Measurements from ENCODE around the gene EIF5B. TPM values are rescaled to one million over a fixed set of nuclear protein-coding genes. Genes with fewer than 3 reads are reported as not detected.
A peak's percentile ranks its signal among the peaks of the same experiment; 100 is the strongest.
"Not testable (repeated sequence)": the region's sequence is repeated elsewhere in the genome, so short reads cannot be mapped to it uniquely, and the experiment has no call there.

Gene EIF5B
- polyA plus RNA-seq, 1 donor = 84.8 TPM

DNA sequence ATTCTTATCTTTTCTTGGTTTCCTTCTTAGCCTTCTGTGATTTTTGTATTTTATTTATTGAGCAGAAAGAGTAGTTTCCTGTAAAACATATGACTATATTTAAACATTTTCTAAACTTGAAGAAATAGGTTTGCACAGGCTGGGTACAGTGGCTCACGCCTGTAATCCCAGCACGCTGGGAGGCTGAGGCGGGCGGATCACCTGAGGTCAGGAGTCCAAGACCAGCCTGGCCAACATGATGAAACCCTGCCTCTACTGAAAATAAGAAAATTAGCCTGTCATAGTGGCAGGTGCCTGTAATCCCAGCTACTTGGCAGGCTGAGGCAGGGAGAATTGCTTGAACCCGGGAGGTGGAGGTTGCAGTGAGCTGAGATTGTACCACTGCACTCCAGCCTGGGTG is 31.7 kb downstream of the EIF5B start:
- not testable (repeated sequence) for DNase-seq

DNA sequence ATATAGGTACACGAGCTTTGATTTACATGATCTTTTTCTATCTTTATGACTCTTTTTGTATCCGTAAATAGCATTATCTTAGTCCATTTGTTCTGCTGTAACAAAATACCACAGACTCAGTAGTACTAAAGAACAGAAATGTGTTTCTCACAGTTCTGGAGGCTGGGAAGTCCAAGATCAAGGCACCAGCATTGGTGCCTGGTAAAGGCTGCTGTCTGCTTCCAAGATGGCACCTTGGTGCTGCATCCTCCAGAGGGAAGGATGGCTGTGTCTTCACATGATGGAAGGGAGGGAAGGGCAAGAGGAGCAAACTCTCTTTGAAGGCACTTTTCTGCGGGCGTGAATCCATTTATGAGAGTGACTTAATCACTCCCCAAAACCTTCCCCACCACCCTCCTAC is 36.0 kb downstream of the EIF5B start:
- DNase-seq = no peak

DNA sequence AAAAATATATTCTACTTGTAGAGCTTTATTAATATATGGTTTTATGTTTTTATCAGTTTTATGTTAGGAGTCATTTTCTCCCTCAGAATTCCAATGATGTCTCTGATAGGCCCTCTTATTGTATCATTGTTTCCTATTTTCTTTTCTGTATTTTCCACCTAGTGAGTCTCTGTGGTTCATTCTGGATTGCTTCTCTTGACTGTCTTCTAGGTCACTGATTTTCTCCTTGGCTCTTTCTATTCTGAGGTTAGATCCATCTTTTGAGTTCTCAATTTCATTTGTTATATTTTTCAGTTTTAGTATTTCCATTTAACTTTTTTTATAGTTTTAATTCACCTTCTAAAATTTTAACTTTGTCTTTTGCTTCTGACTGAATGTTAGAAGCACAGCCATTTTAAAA is 37.6 kb downstream of the EIF5B start:
- DNase-seq = no peak

DNA sequence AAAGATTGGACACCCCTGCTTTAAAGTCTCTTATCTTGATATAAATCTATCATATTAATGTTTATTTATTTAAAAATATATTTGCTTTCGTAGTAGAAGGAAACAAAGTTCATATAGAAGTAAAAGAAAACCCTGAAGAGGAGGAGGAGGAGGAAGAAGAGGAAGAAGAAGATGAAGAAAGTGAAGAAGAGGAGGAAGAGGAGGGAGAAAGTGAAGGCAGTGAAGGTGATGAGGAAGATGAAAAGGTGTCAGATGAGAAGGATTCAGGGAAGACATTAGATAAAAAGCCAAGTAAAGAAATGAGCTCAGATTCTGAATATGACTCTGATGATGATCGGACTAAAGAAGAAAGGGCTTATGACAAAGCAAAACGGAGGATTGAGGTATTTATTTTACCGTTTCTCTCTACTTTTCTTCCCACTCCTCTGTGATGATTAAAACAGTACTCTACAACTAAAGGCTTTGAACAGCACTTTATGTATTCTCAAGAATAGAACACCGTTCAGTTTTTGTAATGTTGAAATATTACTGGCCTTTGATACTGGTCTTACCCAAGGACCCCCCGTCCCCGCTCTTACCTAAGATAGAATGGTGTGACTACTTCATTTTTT is 39.2 kb downstream of the EIF5B start:
- no peak for DNase-seq

DNA sequence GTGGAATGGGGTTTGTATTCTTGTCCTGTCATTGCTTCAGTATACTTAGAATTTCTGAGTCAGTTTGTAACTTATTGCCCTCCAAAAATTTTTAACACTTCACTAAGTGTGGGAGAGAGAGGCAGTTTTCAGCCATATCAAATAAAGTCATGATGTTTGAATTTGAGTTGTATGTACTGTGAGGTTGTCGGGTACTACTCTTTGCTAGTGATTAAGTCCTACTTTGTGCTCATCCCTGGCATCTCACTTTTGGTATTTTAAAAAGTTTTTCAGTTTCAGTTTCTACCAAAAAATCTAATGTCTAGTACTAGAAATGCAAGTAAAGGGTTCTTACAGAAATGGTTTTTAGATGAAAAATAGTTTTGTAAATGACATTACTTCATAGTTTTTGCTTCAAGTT is 40.7 kb downstream of the EIF5B start:
- DNase-seq = no peak

DNA sequence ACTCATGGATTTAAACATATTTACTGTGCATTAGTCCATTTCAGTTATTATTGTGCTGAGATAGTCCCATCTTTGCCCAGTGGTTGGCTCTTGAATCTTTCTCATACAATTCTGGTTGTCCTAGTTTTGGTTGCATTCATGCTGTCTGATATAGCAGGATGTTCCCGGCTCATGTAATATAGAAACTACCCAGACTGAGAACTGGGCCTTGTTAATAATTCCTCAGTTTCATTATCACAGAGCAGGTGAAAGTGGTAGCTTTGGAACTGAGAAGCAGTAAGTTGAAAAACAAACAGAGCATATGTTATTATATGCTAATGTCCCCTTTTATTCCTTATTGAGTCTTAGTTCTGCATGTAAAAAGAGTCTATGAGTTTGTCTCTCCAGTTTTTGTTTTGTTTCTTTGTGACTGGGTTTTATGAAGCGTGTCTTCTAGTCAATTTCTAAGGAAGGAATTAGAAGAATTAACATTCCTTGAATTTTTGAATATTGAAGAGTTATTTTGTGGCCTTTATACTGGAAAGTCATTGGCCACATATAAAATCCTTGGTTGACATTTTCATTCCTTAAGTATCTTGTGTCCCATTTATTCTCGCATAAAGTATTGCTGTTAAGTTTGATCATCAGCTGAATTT is 43.3 kb downstream of the EIF5B start:
- no peak for DNase-seq

DNA sequence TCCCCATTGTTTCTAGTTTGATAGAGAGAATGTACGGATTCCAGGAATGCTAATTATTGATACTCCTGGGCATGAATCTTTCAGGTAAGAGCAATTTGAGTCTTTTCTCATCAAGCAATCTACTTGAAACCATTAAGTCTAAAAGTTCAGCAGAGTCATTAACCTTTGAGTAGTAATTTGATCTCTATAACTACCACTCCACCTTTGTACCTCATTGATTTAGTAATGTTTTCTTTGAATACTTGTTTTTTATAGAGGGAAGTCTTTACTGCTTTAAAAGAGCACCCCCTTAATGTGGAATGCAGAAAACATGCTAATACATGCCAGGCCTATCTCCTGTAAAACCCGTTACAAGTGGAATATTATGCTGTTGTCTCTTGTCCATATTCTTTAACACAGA is 45.0 kb downstream of the EIF5B start:
- DNase-seq = no peak

DNA sequence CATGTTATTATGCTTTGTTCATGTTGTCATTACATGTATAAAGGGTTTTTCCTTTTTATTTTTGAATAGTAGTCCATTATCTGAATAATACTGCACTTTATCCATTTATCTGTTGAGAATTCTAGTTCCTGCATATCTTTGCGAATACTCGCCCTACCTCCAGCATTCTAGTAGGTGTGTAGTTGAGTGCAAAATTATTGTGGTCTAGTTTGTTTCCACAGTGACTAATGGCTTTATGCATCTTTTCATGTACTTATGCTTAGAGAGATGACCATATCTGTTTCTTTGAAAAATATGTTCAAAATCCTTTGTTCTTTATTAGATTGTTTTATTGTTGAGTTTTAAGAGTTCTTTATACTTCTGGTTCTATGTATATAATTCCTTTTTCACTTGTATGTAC is 48.8 kb downstream of the EIF5B start:
- DNase-seq = no peak

DNA sequence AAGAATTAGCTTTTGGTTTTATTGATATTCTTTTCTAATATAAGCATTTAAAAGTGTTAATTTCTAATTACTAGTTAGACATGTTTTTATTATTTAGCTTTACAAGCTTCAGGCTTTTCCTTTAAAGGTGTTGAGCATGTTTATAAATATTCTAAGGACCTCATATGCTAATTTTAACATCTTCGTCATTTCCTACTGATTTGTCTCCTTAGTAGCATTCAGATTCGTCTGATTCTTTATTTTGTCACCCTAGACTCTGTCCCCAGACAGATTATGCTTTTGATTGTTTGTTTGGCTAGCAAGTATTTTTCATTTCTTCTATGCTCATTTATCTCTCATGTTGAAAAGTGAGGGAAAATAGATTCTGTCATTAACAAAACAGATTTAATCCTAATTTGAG is 51.7 kb downstream of the EIF5B start:
- no peak for DNase-seq

DNA sequence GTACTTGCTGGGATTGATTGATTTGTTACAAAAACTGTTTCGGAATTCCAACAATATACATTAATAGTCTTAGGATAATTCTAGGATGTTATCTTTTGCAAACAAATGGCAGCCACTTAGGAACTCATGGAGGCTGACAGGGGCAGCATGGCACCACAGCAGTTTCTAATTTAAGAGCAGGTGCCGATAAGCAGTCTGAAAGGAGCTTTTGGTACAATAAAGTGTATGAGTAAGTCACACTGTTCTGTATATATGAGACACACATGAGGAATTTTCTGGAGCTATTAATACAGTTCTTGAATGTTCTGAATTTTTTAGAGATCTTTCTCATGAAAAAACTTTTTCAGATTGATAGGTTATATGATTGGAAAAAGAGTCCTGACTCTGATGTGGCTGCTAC is 52.2 kb downstream of the EIF5B start:
- no peak for DNase-seq

DNA sequence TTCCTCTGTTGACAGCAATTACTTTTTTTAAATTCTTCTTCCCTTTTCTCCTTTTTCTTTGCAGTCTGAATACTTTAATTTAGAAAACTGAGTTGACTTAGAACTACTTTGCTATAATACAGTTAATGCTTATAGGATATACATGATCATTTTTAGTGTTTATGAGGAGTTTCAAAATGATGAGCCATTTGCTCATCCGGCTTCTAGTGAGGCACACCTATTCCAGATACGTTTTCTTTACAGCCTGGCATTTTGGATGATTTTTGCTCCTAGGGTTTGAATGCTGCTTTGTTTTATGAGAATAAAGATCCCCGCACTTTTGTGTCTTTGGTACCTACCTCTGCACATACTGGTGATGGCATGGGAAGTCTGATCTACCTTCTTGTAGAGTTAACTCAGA is 52.8 kb downstream of the EIF5B start:
- no peak for DNase-seq

DNA sequence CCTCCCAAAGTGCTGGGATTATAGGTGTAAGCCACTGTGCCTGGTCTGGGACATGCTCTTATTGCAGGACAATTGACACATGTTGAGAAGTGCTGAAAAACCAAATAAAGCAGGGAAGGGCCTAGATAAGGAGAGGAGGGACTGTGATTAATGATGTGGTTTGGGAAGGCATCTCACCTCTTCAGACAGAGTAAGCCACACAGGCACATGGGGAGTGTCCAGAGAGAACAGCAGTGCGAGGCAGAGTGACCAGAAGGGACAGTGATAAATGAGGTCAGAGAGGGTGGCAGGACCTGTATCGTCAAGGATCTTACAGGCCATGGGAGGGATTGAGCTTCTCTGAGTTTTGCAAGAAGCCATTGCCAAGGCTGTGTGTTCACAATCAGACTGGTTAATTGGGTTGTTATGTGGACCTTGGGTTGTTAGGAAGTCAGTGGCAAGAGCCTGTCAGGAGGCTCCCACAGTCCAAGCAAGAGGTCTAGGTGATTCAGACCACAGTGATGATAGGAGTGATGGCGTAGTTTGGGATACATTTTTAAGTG is 58.5 kb downstream of the EIF5B start:
- no peak for DNase-seq

DNA sequence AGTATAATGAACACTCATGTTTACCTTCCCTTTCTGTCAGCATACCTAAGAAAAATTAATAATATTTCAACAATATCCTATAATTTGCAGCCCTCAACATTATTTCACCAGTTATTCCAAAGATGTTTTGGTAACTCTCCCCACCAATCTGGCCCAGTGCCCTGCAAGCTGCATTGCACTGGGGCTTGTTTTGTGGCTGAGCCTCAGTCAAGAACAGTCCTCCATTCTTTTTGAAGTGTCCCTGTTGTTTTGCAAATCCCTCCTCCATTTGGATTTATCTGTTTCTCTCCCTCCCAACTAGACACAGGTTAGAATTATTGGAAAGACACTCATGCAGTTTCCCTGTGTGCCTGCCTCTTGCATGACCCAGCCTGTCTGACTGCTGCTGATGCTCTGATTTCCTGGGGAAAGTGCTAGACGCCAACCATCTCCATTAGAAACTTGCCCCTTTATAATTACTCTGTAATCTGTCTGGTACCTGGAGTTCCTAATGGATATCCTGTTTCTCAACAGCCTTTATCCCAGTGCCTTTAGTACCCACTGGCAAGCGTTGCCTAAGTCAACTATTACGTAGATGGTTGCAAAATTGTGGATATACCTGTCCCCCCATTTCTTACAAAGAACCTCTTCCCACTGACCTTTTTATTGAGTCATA is 60.2 kb downstream of the EIF5B start:
- DNase-seq = no peak

DNA sequence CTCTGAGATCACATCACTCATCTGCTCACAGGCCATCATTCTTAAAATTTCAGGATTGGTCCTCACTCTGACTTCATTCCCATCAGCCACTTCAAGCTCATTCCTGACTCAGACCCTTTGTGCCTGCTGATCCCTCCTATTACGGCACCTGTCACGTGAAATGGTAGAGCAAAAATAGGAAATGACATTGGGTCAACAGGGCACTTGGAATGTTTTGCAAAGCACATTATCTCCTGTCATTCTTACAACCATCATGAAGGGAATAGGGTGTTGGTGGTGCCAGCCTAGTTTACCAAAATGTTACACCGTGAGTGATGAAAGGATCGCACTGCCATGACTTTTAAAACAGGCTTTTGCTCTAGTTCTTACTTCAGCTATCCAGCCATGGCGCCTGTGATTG is 61.1 kb downstream of the EIF5B start:
- no peak for DNase-seq

DNA sequence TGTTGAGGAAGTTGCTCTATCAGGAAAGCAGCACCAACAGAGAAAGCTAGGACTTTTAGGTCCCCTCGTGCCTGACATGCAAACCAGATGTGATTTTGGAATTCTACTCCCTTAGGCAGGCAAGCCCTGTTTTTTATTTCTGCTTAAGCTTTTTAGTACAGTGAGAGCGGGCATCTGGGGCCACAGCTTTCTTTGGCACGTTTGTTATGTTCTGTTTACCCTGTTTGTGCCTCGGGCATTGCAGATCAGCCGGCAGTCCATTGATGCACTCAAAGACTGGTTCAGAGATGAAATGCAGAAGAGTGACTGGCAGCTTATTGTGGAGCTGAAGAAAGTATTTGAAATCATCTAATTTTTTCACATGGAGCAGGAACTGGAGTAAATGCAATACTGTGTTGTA is 61.9 kb downstream of the EIF5B start:
- no peak for DNase-seq

DNA sequence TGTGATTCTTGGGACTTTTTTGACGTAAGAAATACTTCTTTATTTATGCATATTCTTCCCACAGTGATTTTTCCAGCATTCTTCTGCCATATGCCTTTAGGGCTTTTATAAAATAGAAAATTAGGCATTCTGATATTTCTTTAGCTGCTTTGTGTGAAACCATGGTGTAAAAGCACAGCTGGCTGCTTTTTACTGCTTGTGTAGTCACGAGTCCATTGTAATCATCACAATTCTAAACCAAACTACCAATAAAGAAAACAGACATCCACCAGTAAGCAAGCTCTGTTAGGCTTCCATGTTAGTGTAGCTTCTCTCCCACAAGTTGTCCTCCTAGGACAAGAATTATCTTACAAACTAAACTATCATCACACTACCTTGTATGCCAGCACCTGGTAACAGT is 62.6 kb downstream of the EIF5B start:
- no peak for DNase-seq

DNA sequence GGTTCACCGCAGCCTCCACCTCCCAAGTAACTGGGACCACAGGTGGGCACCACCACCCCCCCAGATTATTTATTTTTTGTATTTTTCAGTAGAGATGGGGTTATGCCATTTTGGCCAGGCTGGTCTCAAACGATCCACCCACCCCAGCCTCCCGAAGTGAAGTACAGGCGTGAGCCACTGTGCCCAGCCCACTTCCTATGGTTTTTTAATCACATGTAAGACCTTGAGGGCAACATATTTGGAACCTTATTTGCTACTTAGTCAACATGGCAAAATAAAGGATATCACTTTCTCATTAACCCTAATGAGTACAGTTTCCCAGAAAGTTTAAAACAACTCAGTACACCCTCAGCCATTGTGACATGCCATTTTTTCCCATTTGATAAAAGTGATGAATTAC is 64.7 kb downstream of the EIF5B start:
- no peak for DNase-seq

DNA sequence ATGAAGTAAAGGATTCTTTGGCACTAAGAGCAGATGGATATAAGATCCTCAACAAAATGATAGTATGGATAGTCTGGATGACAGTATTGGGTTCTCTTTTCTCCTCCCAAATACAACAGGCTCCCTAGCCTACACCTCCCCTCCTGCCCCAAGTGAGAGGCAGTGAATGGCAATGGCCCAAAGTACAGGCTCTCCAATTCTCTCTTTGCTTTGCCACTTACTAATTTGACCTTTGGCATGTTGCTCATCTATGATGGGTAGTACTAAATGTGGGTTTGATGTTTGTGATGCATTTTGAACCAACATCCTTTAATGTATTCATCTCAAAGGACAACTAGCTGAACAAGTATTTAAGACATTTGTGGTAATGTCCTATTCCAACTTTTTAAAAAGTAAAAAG is 65.9 kb downstream of the EIF5B start:
- no peak for DNase-seq

DNA sequence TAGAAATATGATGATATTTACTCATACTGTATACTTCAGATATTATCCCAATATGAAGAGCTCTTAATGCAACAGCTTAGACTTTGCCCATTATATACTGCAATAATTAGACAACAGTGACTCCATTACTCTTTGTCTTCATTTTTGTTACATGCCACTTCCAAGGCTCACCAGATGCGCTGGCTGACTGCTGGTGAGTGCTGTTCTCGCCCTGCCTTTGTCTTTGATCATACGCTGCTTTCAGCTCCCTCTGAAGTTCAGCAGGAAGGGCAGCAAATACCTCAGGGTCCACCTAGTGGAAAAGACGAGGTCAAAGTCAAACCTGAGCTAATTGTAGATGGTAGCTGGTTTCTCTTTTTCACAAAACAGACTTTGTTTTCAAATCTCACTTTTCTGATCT is 66.3 kb downstream of the EIF5B start:
- peak; percentile 18 for DNase-seq

DNA sequence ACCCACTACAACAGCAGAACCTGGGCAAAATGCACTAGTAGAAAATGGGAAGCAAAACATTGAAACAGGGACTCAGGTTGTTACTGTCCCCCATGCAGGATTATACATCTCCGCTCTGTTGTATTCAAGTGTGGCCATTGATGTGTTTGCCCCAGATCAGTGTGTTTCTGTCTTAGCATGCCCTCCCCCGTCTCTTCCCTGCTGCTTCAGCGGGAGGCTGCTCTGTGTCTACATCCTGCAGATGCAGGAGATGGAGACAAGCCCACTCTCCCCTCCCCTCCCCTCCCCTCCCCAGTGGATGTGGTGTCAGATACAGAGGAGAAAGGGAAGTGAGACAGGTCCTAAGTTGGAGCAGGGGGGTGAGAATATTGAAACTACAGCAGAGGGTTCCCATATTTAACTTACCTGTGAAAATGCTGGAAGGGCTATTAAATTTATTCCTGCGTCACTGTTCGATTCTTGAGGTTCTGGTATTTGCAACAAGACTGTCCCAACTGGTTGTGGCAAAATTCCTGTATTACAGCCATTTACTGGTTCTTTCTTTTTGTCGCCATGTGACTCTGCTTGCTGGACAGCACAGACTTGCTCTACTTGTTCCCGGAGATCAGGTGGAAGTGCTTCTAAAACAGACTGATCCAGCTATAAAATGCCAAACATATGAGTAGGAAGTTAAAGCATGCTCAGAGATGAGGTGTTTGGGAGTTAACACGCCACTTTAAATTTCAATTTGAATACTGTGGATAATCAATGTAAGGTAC is 67.0 kb downstream of the EIF5B start:
- DNase-seq = no peak

DNA sequence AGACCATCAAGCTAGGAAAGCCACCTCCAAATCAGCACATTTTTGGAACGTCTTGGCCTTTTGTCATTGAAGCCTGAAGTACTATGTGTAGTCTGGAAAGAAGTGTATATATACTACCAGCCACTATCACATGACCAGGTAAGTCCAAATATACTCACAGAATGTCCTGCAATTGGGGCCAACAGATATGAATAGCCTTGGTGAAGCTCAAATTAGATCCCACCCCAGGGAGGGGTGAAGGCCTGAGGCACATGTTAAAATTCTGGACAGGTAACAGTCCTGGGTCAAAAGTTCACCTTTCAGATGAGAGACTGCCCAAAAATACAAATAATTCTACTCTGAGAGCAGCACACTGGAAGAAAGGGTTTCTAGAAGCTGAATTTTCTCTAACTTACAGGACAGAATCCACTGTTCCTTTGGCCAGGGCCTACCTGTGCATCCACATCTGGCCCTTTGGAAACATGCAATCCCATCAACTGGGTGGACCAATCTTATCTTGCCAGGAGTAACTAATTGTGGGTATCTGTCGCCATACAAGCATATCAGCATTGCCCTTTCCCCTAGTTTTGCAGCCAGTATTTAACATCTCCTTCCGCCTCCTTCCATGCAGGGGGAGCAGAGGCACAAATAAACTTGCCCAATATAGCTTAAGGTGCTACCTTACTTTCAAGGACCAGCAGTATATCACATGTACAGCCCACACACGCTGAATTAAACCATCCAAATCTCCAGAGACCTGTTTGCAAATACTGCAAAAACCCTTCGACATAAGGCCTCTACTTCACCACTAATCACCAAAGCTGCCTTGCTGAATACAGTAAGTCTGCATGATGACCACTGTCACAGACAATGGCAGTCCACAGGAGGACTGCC is 67.8 kb downstream of the EIF5B start:
- no peak for DNase-seq

DNA sequence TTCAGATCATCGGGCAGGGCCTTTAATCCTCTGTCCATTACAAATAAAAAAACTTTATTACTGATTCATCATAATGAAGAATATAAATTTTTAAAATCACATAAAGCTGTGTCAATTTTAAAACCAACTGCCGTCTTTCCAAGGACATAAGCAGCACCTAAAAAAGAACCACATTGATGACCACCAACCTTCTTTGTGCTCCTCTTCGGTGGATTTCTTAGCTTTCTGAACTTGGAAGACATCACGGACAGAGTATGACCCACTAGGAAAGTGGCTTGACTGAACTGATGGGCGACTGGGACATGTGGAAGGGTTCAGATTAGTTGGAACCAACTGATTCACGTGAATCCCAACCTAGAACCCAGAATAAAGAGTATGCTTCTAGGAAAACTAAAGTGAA is 68.9 kb downstream of the EIF5B start:
- no peak for DNase-seq

Data from left kidney (tissue), 2 donors.